Non-pigmented ciliary epithelial cell (primary cell): ENCODE results near the gene FAF2.

Source experiments
- DNase-seq: peaks from one replicate; pipeline ENCODE4 v3.0.0-alpha.2; 2010; ENCODE audit warnings: low read depth

The FAF2 gene

GRCh38 chr5:176507911-176508310 is 59.7 kb downstream of the FAF2 start:
- DNase-seq: no peak

GRCh38 chr5:176508603-176509002 is 60.4 kb downstream of the FAF2 start:
- no peak for DNase-seq

- DNase-seq: no peak
These were observed 65.6 kb downstream of the FAF2 start for GRCh38 chr5:176513788-176514187.

GRCh38 chr5:176514244-176514950 is 66.2 kb downstream of the FAF2 start:
- no peak for DNase-seq

GRCh38 chr5:176515396-176515795 is 67.2 kb downstream of the FAF2 start:
- DNase-seq: no peak

- no peak for DNase-seq
These were observed 69.0 kb downstream of the FAF2 start for GRCh38 chr5:176517053-176517661.

- DNase-seq: no peak
These were observed 71.9 kb downstream of the FAF2 start for GRCh38 chr5:176519810-176520720.

- DNase-seq: no peak
These were observed 73.1 kb downstream of the FAF2 start for GRCh38 chr5:176521286-176521685.

GRCh38 chr5:176521699-176522263 is 73.6 kb downstream of the FAF2 start:
- DNase-seq: no peak

GRCh38 chr5:176524138-176524537 is 76.0 kb downstream of the FAF2 start:
- DNase-seq: no peak

- DNase-seq: no peak
These were observed 76.8 kb downstream of the FAF2 start for GRCh38 chr5:176524987-176525386.

GRCh38 chr5:176525677-176526076 is 77.5 kb downstream of the FAF2 start:
- DNase-seq: no peak

- DNase-seq: no peak
These were observed 78.3 kb downstream of the FAF2 start for GRCh38 chr5:176526462-176526861.

- no peak for DNase-seq
These were observed 79.3 kb downstream of the FAF2 start for GRCh38 chr5:176527246-176528222.

GRCh38 chr5:176528301-176528700 is 80.1 kb downstream of the FAF2 start:
- no peak for DNase-seq

- no peak for DNase-seq
These were observed 80.6 kb downstream of the FAF2 start for GRCh38 chr5:176528761-176529115.

GRCh38 chr5:176529116-176529740 is 81.0 kb downstream of the FAF2 start:
- DNase-seq: no peak

GRCh38 chr5:176529741-176530141 is 81.6 kb downstream of the FAF2 start:
- no peak for DNase-seq

- DNase-seq: no peak
These were observed 82.3 kb downstream of the FAF2 start for GRCh38 chr5:176530393-176530982.
